ENCODE data around the gene RBP2. TPM values are rescaled to one million over a fixed set of nuclear protein-coding genes. Genes with fewer than 3 reads are reported as not detected.

RBP2 gene
- total RNA-seq, 4 donors from 2014 or later = not detected

DNA sequence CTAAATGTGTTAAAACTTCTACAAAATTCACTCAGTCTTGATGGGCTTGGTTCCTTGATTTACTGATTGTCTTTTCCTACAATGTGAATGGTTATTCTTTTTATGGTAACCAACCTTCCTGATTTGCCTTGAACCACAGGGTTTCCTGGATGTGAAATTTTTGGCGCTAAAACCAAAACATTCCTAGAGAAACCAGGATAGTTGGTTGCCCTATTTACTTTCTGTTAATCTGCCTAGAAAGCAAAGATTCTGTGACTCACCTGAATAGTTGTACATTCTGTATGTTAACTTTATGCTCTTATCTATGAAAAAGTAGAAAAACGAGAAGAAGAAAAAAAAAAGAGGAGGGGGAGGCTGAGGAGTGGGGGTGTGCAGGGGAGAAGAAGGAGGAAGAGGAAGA, 23.2 kb upstream of the RBP2 start:
- intact Hi-C loops (cut with DNase I; ENCODE audit: low total_unique reads) = no loop called here
- whole genome bisulfite sequencing, 2 donors = 68 to 78% methylated on average over 2 of the region's 2 CpGs
- TF ChIP-seq POLR2A (IDR thresholded peaks at IDR 0.05) = no peak
- TF ChIP-seq, protein P1, sequence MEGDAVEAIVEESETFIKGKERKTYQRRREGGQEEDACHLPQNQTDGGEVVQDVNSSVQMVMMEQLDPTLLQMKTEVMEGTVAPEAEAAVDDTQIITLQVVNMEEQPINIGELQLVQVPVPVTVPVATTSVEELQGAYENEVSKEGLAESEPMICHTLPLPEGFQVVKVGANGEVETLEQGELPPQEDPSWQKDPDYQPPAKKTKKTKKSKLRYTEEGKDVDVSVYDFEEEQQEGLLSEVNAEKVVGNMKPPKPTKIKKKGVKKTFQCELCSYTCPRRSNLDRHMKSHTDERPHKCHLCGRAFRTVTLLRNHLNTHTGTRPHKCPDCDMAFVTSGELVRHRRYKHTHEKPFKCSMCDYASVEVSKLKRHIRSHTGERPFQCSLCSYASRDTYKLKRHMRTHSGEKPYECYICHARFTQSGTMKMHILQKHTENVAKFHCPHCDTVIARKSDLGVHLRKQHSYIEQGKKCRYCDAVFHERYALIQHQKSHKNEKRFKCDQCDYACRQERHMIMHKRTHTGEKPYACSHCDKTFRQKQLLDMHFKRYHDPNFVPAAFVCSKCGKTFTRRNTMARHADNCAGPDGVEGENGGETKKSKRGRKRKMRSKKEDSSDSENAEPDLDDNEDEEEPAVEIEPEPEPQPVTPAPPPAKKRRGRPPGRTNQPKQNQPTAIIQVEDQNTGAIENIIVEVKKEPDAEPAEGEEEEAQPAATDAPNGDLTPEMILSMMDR (IDR thresholded peaks at IDR 0.05) = no peak

DNA sequence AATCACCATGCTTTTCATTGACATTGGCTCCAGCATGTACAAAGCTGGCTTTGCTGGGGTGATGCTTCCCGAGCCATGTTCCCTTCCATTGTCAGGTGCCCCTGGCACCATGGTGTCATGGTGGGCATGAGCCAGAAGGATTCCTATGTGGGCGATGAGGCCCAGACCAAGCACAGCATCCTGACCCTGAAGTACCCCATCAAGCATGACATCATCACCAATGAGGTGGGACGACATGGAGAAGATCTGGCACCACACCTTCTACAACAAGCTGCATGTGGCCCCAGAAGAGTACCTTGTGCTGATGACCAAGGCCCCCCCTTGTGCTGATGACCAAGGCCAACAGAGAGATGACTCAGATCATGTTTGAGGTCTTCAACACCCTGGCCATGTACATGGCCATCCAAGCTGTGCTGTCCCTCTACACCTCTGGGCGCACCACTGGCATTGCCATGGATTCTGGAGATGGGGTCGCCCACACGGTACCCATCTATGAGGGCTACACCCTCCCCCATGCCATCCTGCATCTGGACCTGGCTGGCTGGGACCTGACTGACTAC, 17.6 kb upstream of the RBP2 start:
- TF ChIP-seq POLR2A (IDR thresholded peaks at IDR 0.05) = no peak
- TF ChIP-seq, protein P1 (IDR thresholded peaks at IDR 0.05) = no peak
- WGBS, 2 donors = 81 to 91% methylated on average over 6 of the region's 6 CpGs
- no peak overlapping the region for H3K4me3 ChIP-seq (ENCODE audit: low read depth, poor library complexity, severe bottlenecking)
- DNase-seq (ENCODE audit: low spot score in 2 of 2) = peak in 1 of 2 donors; percentile 57
- intact Hi-C loops (cut with DNase I; ENCODE audit: low total_unique reads) = no loop called here

More for the DNA sequence above, 23.2 kb upstream of the RBP2 start:
- no peak overlapping the region for H3K4me3 ChIP-seq (ENCODE audit: low read depth, poor library complexity, severe bottlenecking)
- no peak for DNase-seq (ENCODE audit: low spot score in 2 of 2)

DNA sequence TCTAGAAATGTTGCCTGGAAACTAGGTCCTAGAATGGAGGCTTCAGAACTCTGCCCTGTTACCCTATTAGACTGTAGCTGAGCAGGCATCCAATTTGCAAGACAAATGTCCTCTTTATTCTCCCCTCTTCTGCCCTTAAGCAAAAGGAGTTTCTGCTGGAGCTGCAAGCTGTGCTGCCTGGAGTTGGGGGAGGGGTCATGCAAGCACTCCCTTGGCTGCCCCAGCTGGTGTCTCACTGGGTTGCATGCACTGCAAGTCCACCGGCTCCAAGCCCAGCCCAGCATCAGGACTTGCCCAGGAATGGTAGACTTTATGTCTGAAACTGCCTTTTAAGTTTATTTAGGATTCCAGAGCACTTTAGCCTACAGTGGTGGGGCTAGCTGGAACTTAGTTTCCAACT, 15.7 kb upstream of the RBP2 start:
- intact Hi-C loops (cut with DNase I; ENCODE audit: low total_unique reads) = no loop called here
- H3K4me3 ChIP-seq (ENCODE audit: low read depth, poor library complexity, severe bottlenecking) = no peak overlapping the region
- no peak for TF ChIP-seq POLR2A (IDR thresholded peaks at IDR 0.05)
- TF ChIP-seq, protein P1 (IDR thresholded peaks at IDR 0.05) = no peak
- DNase-seq (ENCODE audit: low spot score in 2 of 2) = peak in 1 of 2 donors; percentile 70
- WGBS, 2 donors = 64 to 91% methylated on average over 1 of the region's 1 CpG

DNA sequence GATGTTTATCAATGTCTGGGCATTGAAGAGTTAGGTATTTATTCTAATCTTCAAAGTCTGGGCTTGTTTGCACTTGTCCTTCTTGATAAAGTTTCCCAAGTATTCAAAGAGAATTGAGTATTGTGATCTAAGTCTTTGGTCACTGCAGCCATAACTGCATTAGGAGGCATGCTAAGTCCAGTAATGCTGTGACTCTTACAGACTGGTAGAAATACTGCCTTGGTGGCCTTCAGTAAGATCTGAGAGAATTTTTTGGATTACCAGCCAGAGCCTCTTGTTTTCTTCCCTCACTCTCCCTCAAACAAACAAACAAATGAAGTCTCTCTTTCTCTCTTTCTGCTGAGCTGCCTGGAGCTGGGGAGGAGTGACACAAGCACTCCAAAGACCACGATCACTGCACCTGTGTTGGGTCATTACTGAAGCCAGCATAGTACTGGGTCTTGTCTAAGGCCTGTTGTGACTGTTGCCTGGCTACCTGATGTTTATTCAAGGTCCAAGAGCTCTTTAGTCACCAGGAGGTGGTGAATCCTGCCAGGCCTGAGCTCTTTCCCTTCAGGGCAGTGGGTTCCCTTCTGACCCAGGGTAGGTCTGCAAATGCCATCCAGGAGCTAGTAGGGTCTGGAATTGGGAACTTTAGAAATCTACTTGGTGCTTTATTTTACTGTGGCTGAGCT, 14.8 kb upstream of the RBP2 start:
- WGBS, 2 donors = 17% methylated on average over 1 of the region's 1 CpG; no CpG with 5 or more reads in 1 of the 2 donors
- intact Hi-C loops (cut with DNase I; ENCODE audit: low total_unique reads) = no loop called here
- H3K4me3 ChIP-seq (ENCODE audit: low read depth, poor library complexity, severe bottlenecking) = no peak overlapping the region
- TF ChIP-seq, protein P1 (IDR thresholded peaks at IDR 0.05) = no peak
- TF ChIP-seq POLR2A (IDR thresholded peaks at IDR 0.05) = no peak
- DNase-seq (ENCODE audit: low spot score in 2 of 2) = peak in 1 of 2 donors; percentile 34

GRCh38 chr3:139482206-139482605, 5.9 kb upstream of the RBP2 start:
- TF ChIP-seq, protein P1 (IDR thresholded peaks at IDR 0.05) = no peak
- TF ChIP-seq POLR2A (IDR thresholded peaks at IDR 0.05) = no peak
- no peak overlapping the region for H3K4me3 ChIP-seq (ENCODE audit: low read depth, poor library complexity, severe bottlenecking)
- intact Hi-C loops (cut with DNase I; ENCODE audit: low total_unique reads) = no loop called here
- WGBS, 2 donors = 42 to 57% methylated on average over 1 of the region's 1 CpG
- no peak for DNase-seq (ENCODE audit: low spot score in 2 of 2)

Measured in lower leg skin (tissue), 4 donors.